DMS153 (cell line): ENCODE data around the gene RBBP7.

Experiments
- DNase-seq: peaks from one replicate; lab custom pipeline; 2025; lab: John Stamatoyannopoulos, UW

RBBP7 gene

GRCh38 chrX:16870095-16870861, at the start of gene RBBP7:
TSS of gene RBBP7 (minus strand) at chrX:16870362. CDS start at chrX:16870053, 309 bp downstream.
- peak; percentile 77 for DNase-seq

GRCh38 chrX:16918979-16919378, 48.8 kb upstream of the RBBP7 start:
- DNase-seq, result no peak

GRCh38 chrX:16917120-16917519, 47.0 kb upstream of the RBBP7 start:
- DNase-seq, result no peak

- DNase-seq, result no peak
Observed at GRCh38 chrX:16916561-16916960, 46.4 kb upstream of the RBBP7 start.

GRCh38 chrX:16914058-16914457, 43.9 kb upstream of the RBBP7 start:
- DNase-seq, result no peak

- DNase-seq, result no peak
Observed at GRCh38 chrX:16910376-16910775, 40.2 kb upstream of the RBBP7 start.

- DNase-seq, result no peak
Observed at GRCh38 chrX:16903274-16904022, 33.3 kb upstream of the RBBP7 start.

- DNase-seq, result no peak
Observed at GRCh38 chrX:16897445-16897844, 27.3 kb upstream of the RBBP7 start.

- DNase-seq, result peak; percentile 30
Observed at GRCh38 chrX:16892504-16893362, 22.6 kb upstream of the RBBP7 start.

GRCh38 chrX:16885628-16886027, 15.5 kb upstream of the RBBP7 start:
- no peak for DNase-seq

GRCh38 chrX:16883487-16883804, 13.3 kb upstream of the RBBP7 start:
- no peak for DNase-seq

- peak; percentile 68 for DNase-seq
Observed at GRCh38 chrX:16882702-16883486, 12.7 kb upstream of the RBBP7 start.

GRCh38 chrX:16882169-16882568, 12.0 kb upstream of the RBBP7 start:
- DNase-seq, result no peak

- no peak for DNase-seq
Observed at GRCh38 chrX:16876696-16877095, 6.5 kb upstream of the RBBP7 start.

GRCh38 chrX:16874458-16875095, 4.4 kb upstream of the RBBP7 start:
- DNase-seq, result no peak

GRCh38 chrX:16873106-16873505, 2.9 kb upstream of the RBBP7 start:
- no peak for DNase-seq

GRCh38 chrX:16870862-16871815, 977 bp upstream of the RBBP7 start:
- no peak for DNase-seq

GRCh38 chrX:16869393-16870094, 618 bp downstream of the RBBP7 start:
- no peak for DNase-seq

GRCh38 chrX:16868920-16869319, 1.2 kb downstream of the RBBP7 start:
- DNase-seq, result no peak

GRCh38 chrX:16867947-16868346, 2.2 kb downstream of the RBBP7 start:
- DNase-seq, result no peak
